GM21526 (cell line): ENCODE measurements around the gene PRTN3.
"Not testable (repeated sequence)": the region's sequence is repeated elsewhere in the genome, so short reads cannot be mapped to it uniquely, and the experiment has no call there.

Experiments used
- ATAC-seq: cut with Tn5 transposase; IDR thresholded peaks from one replicate; pipeline ENCODE4 v1.9.1; 2021; ENCODE audit warnings: moderate library complexity; ENCODE audit not compliant: unreplicated experiment, low FRiP score

PRTN3 gene

GRCh38 chr19:877992-878660 is 37.3 kb downstream of the PRTN3 start:
- not testable (repeated sequence) for ATAC-seq

- ATAC-seq = not testable (repeated sequence)
Observed at GRCh38 chr19:878751-879561, 38.2 kb downstream of the PRTN3 start.

DNA sequence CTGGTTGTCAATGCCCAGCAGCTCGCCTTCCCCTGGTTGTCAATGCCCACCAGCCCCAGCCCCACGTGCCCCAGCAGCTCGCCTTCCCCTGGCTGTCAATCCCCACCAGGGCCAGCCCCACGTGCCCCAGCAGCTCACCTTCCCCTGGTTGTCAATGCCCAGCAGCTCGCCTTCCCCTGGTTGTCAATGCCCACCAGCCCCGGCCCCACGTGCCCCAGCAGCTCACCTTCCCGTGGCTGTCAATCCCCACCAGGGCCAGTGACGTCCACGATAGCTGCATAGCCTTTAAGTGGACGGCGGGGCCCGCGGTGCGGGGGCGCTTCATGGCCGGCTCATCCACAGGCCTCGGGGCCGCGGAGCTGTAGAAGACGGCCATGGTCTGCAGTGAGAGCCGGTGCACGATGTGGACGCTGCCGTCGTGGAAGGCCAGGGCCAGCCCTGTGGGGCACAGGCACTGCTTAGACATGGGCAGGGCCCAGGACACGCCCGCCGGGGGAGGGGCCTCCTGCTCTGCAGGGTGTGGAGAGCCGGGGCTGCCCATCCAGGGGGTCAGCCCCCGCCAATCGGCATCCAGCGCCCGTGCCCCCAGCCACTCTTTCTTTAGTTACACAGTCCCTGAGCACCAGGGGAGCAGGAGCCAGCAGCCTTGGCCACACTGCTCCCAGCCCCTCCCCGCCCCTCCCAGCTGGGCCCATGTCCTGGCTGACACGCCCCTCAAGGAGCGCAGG is 39.1 kb downstream of the PRTN3 start:
- ATAC-seq = no peak

DNA sequence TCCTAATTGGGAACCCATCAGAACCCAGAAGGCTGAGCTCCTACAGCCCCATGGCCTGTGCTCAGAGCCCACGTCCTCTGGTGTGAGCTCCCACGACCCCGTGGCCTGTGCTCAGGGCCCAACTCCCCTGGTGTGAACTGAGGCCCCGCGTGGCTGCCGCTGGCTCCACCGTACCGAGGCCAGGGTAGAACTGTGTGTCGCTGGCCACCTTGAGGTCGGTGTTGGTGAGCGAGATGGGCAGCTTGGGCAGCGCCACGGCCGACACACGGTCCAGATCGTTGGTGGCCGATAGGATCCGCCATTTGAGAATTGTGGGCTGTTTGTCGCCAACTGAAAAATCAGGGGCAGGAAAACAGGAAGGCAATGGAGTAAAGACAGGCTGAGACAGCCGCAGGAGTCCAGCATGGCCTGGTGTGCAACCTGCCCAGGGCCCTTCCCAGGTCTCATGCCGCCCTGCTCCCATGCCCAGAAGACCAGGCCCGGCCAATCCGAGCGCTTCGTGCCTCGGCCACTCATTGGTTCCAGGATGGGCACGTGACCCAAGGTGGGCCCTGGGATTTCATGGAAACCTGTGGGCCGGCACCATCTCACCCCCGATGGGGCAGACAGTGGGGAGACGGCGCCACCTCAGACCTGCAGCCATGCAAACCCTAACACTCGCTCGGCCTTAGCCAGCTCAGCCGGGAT is 40.7 kb downstream of the PRTN3 start:
- no peak for ATAC-seq

- no peak for ATAC-seq
Observed at GRCh38 chr19:882871-883497, 42.2 kb downstream of the PRTN3 start.

- no peak for ATAC-seq
Observed at GRCh38 chr19:883661-884211, 42.9 kb downstream of the PRTN3 start.

DNA sequence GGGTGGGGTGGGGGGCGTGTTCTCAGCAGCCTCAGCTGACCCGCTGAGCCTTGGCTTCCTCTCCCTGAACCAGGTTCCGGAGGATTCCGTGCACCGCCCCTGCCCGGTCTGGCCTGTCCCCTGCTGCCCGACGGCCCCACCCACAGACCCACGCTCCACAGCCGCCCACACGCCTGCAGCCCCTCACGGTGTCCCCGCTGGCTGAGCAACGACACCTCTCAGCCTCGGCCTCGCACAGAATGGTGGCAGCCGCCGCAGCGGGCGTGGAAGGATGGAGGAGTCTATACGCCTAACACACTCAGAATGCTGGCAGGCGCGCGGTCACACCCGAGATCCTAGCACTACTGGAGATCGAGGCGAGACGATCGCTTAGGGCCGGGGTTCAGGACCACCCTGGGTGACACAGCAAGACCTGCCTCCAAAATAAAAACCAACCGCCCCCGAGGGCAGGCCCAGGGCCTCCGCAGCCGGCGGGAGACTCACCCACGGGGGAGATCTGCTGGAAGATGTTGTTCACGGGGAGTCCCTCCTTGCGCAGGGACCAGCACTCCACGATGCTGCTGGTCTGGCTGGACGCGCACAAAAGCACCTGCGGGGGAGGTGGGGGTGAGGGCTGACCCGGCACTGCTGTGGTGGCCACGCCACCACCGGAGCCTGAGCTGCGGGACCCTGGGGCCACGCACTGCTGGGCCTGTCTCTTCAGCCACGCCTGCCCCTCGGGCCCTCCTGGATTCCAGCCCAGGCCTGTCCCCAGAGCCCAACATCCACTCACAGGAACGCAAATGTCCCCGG is 43.8 kb downstream of the PRTN3 start:
- ATAC-seq = no peak

DNA sequence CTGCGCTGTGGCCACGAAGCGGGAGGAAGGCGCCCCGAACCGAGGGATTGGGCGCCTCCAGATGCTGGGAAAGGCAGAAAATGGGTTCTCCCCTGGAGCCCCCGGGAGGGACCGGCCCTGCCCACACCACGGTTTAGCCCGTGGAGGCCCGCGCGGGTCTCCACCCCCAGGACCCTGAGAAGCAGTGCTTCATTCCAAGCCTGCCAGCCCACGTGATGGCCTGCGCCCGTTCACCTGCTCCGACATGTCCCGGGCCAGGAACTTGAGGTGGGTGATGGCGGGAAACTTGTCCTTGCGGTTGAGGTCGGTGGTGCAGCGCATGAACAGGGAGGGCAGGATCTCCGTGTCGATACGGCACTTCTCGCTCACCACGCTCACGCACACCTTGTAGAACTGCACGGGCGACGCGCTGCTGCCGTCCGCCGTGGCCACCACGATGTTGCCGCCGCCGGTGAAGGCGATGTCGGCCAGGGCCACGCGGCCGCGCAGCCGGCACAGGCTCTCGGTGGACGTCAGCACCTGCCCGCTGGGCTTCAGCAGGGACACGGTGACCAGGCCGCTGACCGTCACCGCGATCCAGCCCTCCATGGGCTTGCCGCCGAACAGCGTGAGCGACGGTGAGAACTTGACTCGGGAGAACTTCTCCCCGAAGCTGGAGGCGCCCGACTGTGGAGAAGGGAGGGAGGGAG is 44.9 kb downstream of the PRTN3 start:
- no peak for ATAC-seq

DNA sequence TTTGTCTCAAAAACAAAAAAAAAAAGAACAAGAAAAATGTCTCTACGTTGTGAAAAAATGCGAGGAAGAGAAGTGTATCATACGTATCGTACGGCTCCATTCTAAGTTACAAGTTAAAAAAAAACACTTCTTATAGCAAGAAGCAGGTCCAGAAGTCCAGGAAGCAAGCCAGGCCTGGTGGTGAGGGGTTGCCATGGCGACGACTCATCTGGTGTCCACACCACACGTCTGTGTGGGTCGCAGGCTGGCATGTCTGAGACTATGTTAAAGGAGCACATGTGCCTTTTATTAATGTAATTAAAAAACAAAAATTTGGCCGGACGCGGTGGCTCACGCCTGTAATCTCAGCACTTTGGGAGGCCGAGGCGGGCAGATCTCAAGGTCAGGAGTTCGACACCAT is 46.3 kb downstream of the PRTN3 start:
- no peak for ATAC-seq

DNA sequence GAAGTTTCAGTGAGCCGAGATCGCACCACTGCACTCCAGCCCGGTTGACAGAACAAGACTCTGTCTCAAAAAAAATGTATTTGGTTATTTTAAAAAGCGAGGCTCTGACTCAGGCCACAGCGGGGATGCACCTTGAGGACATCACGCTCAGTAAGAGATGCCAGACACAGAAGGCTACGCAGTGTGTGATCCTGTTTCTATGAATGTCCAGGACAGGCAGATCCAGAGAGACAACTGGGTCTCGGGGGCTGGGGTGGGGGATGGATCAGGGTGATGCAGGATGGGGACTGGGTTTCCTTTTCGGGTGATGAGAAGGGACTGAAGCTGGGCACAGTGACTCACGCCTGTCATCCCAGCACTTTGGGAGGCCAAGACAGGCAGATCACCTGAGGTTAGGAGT is 46.8 kb downstream of the PRTN3 start:
- ATAC-seq = no peak

DNA sequence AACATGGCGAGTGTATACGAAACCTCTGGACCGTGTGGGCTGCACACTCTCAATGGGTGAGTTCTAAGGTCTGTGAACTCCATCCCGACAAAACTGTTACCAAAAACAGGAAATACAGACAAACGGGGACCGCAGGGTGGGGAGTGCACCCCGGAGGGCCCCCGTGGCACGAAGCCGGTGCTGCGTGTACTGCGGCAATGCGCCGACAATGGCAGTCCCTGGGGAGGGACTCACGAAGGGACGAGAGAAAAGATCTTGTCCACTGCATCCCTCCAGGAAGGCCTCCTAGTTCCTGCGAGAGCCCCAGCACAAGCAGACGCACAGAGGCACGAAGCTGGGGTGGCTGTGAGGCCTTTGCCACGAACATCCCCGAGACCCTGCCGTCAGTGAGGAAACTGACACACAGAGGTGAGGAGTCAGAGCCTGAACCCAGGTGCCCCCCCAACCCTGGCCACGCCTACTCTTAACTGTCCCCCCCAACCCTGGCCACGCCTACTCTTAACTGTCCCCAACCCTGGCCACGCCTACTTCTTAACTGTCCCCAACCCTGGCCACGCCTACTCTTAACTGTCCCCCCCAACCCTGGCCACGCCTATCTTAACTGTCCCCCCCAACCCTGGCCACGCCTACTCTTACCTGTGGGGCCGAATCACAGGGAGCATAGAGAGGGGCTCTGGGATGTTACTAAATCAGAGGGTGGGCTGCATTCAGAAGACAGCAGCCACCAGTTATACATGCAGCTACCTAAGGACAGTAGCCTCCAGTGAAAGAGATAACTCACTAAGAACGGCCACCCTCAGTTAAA is 48.0 kb downstream of the PRTN3 start:
- ATAC-seq = no peak

DNA sequence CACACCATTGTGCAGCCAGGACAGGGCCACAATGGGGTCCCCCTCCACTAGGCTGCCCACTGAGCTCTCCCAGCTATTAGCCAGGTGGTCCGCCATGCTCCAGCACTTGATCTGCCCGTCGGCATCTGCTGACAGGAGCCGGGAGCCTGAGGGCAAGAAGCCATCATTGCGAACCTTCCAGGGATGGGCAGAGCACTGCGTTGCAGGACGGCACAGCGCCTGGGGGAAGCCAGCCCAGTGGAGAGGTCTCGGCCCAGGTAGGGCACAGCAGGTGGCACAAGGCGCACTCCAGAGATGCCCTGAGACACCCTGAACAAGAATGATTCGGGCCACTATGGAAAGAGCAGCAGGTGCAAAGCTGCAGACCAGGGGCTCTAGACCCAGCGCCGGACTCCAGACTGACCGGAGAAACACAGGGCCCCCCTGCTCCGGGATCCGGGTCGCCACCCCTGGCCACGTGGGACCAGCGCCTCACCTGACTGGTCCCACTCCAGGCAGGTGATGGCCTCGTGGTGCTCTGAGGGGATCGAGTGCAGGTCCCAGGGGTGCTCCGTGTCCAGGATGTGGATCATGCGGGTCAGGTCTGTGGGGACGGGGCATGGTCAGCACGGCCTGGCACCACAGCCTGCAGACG is 49.0 kb downstream of the PRTN3 start:
- no peak for ATAC-seq

DNA sequence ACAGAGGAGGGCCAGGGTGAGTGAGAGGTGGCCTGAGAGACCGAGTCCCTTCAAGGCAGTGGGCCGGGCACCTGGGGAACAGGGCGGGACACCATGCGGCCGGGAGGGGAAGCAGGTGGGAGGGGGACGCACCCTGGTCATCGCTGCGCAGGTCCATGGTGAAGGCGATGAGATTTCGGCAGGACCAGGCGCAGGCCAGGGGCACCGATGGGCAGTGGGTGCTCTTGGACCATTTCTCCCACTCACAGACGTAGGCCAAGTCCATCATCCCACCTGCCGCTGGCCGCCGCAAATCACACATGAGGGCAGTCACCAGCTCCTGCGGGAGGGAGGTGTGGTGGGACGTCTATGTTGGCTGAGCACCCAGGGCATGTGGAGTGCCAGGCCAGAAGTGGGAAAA is 50.0 kb downstream of the PRTN3 start:
- ATAC-seq = no peak

DNA sequence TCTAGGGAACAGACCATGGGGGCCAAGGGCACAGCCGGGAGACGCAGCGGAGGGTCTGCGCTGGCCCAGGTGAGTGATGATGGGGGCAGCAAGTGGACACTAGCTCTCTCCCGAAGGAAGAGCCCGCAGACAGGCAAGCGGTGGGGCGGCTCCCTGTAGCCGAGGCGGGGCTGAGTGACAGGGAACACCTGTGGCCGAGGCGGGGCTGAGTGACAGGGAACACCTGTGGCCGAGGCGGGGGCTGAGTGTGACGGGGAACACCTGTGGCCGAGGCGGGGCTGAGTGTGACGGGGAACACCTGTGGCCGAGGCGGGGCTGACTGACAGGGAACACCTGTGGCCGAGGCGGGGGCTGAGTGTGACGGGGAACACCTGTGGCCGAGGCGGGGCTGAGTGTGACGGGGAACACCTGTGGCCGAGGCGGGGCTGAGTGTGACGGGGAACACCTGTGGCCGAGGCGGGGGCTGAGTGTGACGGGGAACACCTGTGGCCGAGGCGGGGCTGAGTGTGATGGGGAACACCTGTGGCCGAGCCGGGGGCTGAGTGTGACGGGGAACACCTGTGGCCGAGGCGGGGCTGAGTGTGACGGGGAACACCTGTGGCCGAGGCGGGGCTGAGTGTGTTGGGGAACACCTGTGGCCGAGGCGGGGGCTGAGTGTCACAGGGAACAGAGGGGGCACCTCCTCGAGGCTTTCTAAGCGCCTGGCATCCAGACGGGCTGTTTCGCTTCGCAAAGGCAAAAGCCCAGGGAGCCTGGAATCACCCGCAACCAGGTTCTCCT is 50.8 kb downstream of the PRTN3 start:
- not testable (repeated sequence) for ATAC-seq

DNA sequence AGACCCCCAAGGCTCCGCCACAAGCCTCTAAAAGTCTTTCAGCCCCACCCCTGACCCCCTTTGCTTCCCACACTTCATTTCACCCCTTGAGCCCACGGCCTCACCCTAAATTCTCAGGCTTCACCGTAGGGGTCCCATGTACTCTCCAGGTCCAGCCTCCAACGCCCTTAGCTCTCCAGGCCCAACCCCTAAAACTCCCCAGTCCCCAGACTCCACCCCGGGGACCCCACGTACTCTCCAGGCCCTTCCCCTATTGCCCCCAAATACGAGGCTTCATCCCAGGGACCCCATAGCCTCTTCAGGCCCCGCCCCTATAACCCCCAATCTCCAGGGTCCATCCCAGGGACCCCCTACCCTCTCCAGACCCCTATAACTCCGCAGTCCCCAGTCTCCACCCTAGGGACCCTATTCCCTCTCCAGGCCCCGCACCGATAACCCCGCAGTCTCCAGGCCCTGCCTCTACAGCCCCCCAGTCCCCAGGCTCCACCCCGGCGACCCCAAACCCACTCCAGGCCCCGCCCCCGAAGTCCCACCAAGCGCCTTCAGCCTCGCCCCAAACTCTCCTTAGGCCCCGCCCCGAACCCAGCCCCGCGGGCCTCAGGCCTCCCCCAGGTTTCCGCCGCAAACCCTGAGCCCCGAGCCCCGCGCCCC is 51.6 kb downstream of the PRTN3 start:
- ATAC-seq = no peak
